B cell (primary cell): ENCODE results near the gene MRPL53.

ENCODE experiments used
- CTCF ChIP-seq: fragments of 200-600 bp; IDR thresholded peaks from one replicate; pipeline ENCODE4 v1.8.0; 2022; ENCODE audit warnings: antibody characterized with exemption, mild to moderate bottlenecking
- EZH2 ChIP-seq: IDR thresholded peaks from 2 replicates; pipeline ENCODE4 v1.6.1; 2012; ENCODE audit warnings: borderline replicate concordance, low read depth, mild to moderate bottlenecking, moderate library complexity, low read length; ENCODE audit not compliant: insufficient read depth, poor library complexity, severe bottlenecking

- TF ChIP-seq CTCF (no peak), EZH2 (no peak)
Measured at GRCh38 chr2:74425523-74425922, 47.0 kb downstream of the MRPL53 start.
